AG08396 (cell line): Measurements from ENCODE around the gene CTU1.

ENCODE experiments used
- DNase-seq: peaks from one replicate; pipeline ENCODE4 v3.0.0; 2012; ENCODE audit warnings: low spot score, mixed read lengths

Gene CTU1

DNA sequence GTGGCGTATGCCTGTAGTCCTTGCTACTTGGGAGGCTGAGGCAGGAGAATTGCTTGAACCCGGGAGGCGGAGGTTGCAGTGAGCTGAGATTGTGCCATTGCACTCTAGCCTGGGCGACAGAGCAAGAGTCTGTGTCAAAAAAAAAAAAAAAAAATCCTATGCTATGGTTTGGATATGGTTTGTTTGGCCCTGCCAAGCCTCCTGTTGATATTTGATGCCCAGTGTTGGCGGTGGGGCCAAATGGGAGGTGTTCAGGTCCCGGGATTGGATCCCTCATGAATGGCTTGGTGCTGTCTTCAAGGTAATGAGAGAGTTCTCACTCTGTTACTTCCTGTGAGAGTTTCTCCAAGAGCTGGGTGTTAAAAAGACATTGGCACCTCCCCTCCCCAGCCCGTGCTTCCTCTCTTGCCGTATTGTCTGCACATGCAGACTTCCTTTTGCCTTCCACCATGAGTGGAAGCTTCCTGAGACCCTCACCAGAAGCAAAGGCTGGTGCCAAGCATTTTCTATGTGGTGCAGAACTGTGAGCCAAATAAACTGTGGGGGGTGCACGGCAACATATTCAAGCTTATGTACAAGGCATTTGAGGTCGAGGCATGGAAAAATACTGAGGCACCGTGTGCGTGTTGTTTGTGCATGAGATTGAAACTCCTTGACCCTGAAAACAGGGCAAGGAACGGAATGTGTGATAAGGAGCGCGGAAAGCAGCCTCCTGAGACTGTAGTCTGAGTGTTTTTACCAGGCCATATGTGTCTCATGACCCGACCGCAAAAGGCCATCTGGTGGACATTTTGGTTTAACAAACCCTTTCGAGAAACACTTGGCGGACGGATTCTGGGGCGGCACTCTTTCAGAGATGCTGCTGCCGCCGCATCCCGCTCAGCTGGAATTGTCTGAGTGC lies 23.8 kb upstream of the CTU1 start:
- peak; percentile 51 for DNase-seq

DNA sequence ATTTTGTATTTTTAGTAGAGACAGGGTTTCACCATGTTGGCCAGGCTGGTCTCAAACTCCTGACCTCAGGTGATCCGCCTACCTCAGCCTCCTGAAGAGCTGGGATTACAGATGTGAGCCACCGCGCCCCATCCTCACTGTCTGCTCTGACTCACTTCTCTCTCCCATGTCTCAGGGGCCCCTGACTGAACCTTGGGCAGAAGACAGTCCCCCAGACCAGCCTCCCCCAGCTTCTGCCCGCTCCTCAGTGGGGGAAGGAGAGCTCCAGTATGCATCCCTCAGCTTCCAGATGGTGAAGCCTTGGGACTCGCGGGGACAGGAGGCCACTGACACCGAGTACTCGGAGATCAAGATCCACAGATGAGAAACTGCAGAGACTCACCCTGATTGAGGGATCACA lies 21.5 kb upstream of the CTU1 start:
- DNase-seq = no peak

- no peak for DNase-seq
Measured at GRCh38 chr19:51128227-51128626, 20.0 kb upstream of the CTU1 start.

- DNase-seq = no peak
Measured at GRCh38 chr19:51127755-51128154, 19.5 kb upstream of the CTU1 start.

DNA sequence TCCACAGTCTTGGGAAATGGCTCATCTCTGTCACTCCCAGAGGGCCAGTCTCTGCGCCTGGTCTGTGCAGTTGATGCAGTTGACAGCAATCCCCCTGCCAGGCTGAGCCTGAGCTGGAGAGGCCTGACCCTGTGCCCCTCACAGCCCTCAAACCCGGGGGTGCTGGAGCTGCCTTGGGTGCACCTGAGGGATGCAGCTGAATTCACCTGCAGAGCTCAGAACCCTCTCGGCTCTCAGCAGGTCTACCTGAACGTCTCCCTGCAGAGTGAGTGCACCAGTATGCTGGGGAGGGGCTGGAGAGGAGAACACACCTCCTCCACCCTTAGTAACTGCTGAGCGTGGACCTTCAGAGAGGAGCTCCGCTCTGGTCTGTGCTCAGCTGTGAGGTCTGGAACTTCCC lies 18.8 kb upstream of the CTU1 start:
- no peak for DNase-seq

DNA sequence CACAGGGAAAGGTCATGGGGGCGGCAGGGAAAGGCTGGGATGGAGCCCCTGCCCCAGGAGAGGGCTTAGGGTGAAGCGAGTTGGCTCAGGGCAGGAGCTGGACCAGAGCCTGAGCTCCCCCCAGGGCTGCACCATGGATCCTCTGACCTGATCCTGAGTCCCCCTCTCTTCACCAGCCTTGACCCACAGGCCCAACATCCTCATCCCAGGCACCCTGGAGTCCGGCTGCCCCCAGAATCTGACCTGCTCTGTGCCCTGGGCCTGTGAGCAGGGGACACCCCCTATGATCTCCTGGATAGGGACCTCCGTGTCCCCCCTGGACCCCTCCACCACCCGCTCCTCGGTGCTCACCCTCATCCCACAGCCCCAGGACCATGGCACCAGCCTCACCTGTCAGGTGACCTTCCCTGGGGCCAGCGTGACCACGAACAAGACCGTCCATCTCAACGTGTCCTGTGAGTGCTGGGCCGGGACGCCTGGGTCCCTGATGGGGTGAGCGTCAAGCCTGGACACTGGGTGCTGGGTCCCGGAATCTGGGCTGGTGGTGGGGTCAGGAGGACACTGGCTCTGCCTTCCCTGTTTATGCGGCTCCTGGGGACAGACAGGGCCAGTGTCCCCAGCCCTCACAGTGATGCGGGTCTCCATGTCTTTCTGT lies 17.3 kb upstream of the CTU1 start:
- DNase-seq = no peak

DNA sequence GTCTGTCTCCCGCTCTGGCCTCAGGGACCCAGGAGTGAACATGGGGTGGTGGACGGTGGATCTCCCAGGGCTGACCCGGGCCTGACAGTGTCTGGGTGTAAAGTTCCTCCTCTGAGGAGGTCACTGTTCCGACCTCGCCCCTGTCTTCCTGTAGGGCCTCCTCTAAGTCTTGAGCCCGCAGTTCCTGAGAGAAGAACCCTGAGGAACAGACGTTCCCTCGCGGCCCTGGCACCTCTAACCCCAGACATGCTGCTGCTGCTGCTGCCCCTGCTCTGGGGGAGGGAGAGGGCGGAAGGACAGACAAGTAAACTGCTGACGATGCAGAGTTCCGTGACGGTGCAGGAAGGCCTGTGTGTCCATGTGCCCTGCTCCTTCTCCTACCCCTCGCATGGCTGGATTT lies 16.5 kb upstream of the CTU1 start, which contains the start of gene SIGLEC9:
TSS of gene SIGLEC9 (plus strand) at position 178 of the 400 bp plus-strand sequence. CDS start at position 247, 69 bp downstream.
- no peak for DNase-seq

GRCh38 chr19:51124216-51124615 lies 16.0 kb upstream of the CTU1 start:
- DNase-seq = no peak

GRCh38 chr19:51123802-51124201 lies 15.6 kb upstream of the CTU1 start:
- DNase-seq = no peak

GRCh38 chr19:51123381-51123800 lies 15.2 kb upstream of the CTU1 start:
- DNase-seq = no peak

DNA sequence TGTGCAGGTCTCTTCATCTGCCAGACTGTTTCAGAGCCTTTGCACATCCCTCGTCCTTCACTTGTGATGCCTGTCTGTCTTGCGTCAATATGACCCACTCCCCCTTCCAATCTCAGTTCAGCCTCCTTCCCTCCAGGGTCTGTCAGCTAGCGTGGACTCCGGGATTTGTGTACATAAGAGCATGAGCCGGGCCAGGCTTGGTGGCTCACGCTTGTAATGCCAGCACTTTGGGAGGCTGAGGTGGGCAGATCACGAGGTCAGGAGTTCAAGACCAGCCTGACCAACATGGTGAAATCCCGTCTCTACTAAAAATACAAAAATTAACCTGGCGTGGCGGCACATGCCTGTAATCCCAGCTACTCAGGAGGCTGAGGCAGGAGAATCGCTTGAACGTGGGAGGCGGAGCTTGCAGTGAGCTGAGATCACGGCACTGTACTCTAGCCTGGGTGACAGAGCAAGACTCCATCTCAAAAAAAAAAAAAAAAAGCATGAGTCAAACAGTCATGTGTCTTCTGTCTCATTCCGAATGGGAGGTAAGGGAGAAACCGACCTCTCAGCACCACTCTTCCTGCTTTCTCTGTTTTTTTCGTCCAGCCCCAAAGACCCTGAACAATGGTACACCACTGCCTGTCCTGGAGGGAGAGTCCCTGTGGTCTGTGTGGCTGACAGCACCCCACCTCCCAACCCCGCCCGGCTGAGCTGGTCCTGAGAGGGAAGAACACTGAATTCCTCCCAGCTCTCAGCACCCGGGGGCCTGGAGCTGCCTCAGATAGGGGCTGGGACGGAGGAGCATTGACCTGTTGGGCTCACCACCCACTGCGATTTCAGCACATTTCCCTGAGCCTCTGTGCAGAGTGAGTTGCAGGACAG lies 14.1 kb upstream of the CTU1 start:
- DNase-seq = no peak

DNA sequence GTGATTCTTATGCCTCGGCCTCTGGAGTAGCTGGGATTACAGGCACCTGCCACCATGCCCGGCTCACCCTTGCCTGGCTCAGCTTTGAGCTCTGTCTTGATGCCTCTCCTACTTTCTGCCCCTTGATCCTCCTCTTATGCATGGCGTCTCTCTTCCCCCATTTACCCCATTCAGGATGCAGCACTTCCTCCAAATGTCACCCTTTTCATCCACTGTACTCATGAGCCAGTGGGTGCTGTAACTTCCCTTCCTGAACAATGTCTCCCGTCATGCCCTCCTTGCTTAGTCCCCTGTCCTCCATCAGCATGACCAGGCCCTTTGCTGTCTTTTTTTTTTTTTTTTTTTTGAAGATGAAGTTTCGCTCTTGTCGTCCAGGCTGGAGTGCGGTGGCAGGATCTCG lies 13.0 kb upstream of the CTU1 start:
- DNase-seq = no peak

GRCh38 chr19:51120160-51120559 lies 12.0 kb upstream of the CTU1 start:
- no peak for DNase-seq

- DNase-seq = no peak
Measured at GRCh38 chr19:51119611-51120010, 11.4 kb upstream of the CTU1 start.

GRCh38 chr19:51119101-51119500 lies 10.9 kb upstream of the CTU1 start:
- DNase-seq = no peak

- DNase-seq = no peak
Measured at GRCh38 chr19:51116736-51117286, 8.6 kb upstream of the CTU1 start.

- DNase-seq = no peak
Measured at GRCh38 chr19:51114087-51114729, 6.0 kb upstream of the CTU1 start.

DNA sequence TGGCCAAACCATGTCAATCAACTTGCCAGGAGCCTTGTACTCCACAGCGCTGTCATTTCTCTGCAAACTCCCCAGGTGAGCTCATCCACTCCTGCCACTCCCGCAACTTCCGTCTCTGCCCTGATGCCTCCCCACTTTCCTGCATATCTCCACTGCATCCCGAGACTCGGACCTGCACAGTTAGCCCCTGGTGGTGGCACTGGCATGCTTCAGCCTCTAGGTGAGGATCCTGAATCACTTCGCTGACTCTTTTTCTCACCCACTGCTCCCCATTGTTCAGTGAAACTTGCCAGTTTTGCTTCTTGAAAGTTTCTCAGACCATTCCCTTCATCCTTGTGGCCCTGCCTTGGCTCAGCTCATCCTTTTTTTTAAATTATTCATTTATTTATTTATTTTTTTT lies 3.4 kb upstream of the CTU1 start:
- DNase-seq = no peak

DNA sequence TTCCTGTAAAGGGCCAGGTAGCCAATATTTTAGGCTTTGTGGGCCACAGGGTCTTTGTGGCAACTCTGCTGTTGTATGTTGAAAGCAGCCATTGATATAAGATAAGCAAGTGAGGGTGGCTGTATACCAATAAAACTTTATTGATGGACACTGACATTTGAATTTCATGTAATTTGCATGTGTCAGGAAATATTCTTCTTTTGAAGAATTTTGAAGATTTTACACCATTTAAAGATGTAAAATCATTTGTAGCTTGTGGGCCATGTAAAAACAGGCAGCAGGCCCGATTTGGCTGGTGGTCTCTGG lies 2.4 kb upstream of the CTU1 start:
- no peak for DNase-seq

DNA sequence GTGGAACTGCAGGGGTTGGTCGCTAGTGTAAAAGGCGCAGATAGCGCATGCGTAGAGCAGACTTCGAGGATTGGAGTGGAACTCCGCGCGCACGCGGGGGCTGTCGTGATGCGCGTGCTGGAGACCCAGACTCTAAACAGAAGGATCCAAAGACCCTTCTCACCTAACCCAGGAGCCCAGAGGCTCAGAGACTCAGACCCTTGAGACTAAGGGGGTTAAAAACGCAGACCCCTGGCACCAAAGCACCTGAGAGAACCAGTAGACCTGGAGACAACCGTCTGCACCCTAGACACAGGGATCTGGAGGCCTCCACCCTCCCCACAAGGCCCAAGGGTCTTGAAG lies 567 bp upstream of the CTU1 start:
- no peak for DNase-seq

DNA sequence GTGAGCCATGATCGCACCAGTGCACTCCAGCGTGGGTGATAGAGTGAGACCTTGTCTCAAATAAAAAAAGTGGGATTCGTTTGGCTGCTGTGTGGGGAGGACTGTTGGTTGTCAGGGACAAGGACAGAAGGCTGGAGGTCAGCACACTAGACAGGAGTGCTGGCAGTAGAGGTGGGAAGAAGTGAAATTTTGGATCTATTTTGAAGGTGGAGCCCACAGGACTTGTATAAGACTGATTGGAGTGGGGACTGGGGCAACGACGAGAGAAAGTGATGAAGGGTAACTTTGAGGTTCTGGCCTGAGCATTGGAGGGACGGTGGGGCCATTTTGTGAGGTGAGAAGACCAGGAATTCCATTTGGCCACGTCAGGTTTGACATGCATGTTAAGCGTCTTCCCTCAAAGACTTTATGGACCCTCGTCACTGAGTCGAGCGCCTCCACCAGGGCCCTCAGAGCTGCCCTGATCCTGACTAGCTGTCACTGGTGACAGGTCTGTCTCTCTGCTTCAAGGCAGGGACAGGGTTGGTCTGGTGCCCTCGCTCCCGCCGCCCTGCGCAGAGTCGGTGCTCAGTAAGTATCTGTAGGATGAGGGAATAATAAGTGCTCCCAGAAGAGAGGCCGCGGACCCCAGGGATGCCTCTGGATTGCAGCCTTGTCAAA lies 673 bp downstream of the CTU1 start:
- DNase-seq = peak; percentile 39
